OCI-LY7 (cell line): ENCODE data around the gene DIAPH1.

Source experiments
- EZH2phosphoT487 ChIP-seq: fragments of 200-600 bp; sonication (generic); IDR thresholded peaks from 2 replicates; pipeline ENCODE4 v1.6.1; 2018; ENCODE audit warnings: low read depth, borderline replicate concordance, mild to moderate bottlenecking, mixed run types, antibody characterized with exemption, low read length, moderate library complexity, mixed read lengths
- TF ChIP-seq, protein P1 (sequence below): fragments of 200-600 bp; sonication (generic); conservative IDR thresholded peaks from 2 replicates; pipeline ENCODE4 v1.5.1; 2014; ENCODE audit warnings: mild to moderate bottlenecking, antibody characterized with exemption, low read length, moderate library complexity, mixed read lengths

DNA sequence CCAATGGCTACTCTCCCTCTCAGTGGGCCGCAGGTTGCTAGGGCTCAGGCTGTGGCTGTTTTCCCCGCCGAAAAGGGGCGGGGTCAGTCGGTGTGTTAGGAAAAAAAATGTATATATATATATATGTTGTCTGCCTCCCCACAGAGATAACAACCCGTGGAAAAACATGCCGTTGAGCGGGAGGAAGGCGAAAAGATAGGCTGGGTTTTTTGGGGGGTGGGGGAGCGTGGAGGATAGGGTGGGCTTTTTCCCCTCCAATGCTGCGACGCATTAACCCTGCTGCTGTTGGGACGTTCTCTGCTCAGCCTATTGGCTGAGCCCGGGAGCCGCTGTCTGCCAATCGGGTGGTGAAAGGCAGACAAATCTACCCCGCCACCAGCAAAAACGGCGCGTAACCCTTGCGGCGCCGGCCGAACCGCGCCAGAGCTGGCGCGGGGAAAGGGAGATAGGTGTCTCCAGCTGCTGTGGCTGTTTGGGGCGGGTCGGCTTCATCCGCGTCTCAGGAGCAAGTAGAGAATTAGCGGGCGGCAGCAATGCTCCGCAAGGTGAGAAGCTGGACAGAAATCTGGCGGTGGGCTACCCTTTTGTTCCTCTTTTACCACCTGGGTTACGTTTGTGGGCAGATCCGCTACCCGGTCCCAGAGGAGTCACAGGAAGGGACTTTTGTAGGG is 134.0 kb downstream of the DIAPH1 start, which contains the start of gene PCDHGC4:
- TF ChIP-seq, protein P1, sequence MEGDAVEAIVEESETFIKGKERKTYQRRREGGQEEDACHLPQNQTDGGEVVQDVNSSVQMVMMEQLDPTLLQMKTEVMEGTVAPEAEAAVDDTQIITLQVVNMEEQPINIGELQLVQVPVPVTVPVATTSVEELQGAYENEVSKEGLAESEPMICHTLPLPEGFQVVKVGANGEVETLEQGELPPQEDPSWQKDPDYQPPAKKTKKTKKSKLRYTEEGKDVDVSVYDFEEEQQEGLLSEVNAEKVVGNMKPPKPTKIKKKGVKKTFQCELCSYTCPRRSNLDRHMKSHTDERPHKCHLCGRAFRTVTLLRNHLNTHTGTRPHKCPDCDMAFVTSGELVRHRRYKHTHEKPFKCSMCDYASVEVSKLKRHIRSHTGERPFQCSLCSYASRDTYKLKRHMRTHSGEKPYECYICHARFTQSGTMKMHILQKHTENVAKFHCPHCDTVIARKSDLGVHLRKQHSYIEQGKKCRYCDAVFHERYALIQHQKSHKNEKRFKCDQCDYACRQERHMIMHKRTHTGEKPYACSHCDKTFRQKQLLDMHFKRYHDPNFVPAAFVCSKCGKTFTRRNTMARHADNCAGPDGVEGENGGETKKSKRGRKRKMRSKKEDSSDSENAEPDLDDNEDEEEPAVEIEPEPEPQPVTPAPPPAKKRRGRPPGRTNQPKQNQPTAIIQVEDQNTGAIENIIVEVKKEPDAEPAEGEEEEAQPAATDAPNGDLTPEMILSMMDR: no peak
- TF ChIP-seq EZH2phosphoT487: no peak
